ENCODE results near the gene PPM1B.

PPM1B gene

GRCh38 chr2:44277541-44277940 is 108.9 kb downstream of the PPM1B start:
- intact Hi-C loops (cut with DNase I): no loop called here
- DNase-seq: no peak

GRCh38 chr2:44280869-44281268 is 112.2 kb downstream of the PPM1B start:
- DNase-seq: no peak
- intact Hi-C loops (cut with DNase I): no loop called here

All from head of caudate nucleus (tissue), 42 donors.